GM21447 (cell line): Measurements from ENCODE around the gene AP2B1.
"Not testable (repeated sequence)": the region's sequence is repeated elsewhere in the genome, so short reads cannot be mapped to it uniquely, and the experiment has no call there.

ENCODE experiments used
- ATAC-seq: cut with Tn5 transposase; IDR thresholded peaks from one replicate; pipeline ENCODE4 v1.9.1; 2021; ENCODE audit not compliant: unreplicated experiment

Gene AP2B1

GRCh38 chr17:35587074-35587961, at the start of gene AP2B1:
TSS of gene AP2B1 (plus strand) at chr17:35587322. CDS start at chr17:35594031, 6,709 bp downstream.
- peak; percentile 86 for ATAC-seq

GRCh38 chr17:35537601-35538141, 49.5 kb upstream of the AP2B1 start, which contains the start of gene SLFN12L:
TSS of gene SLFN12L (minus strand) at chr17:35537678. CDS start at chr17:35522364, 15,314 bp downstream.
- no peak for ATAC-seq

GRCh38 chr17:35539659-35540026, 47.5 kb upstream of the AP2B1 start:
- no peak for ATAC-seq

GRCh38 chr17:35540589-35541404, 46.3 kb upstream of the AP2B1 start:
- ATAC-seq, result no peak

GRCh38 chr17:35541434-35541833, 45.7 kb upstream of the AP2B1 start:
- ATAC-seq, result no peak

GRCh38 chr17:35542990-35543389, 44.1 kb upstream of the AP2B1 start:
- no peak for ATAC-seq

GRCh38 chr17:35543856-35544255, 43.3 kb upstream of the AP2B1 start:
- ATAC-seq, result no peak

- no peak for ATAC-seq
Measured at GRCh38 chr17:35545150-35545549, 42.0 kb upstream of the AP2B1 start.

GRCh38 chr17:35546487-35546886, 40.6 kb upstream of the AP2B1 start:
- ATAC-seq, result no peak

- no peak for ATAC-seq
Measured at GRCh38 chr17:35548208-35548810, 38.8 kb upstream of the AP2B1 start.

- no peak for ATAC-seq
Measured at GRCh38 chr17:35548978-35549377, 38.1 kb upstream of the AP2B1 start.

- no peak for ATAC-seq
Measured at GRCh38 chr17:35553310-35553709, 33.8 kb upstream of the AP2B1 start.

- ATAC-seq, result no peak
Measured at GRCh38 chr17:35554668-35555067, 32.5 kb upstream of the AP2B1 start.

- no peak for ATAC-seq
Measured at GRCh38 chr17:35555691-35556090, 31.4 kb upstream of the AP2B1 start.

GRCh38 chr17:35557353-35557752, 29.8 kb upstream of the AP2B1 start:
- ATAC-seq, result no peak

GRCh38 chr17:35559495-35560210, 27.5 kb upstream of the AP2B1 start:
- no peak for ATAC-seq

- ATAC-seq, result no peak
Measured at GRCh38 chr17:35560703-35561102, 26.4 kb upstream of the AP2B1 start, which contains the start of gene SLFN14. TSS of gene SLFN14 (minus strand) at chr17:35560819. CDS start at chr17:35558062, 2,757 bp downstream.

- ATAC-seq, result not testable (repeated sequence)
Measured at GRCh38 chr17:35563181-35563580, 23.9 kb upstream of the AP2B1 start.

- ATAC-seq, result no peak
Measured at GRCh38 chr17:35566968-35567367, 20.2 kb upstream of the AP2B1 start.

- ATAC-seq, result no peak
Measured at GRCh38 chr17:35568561-35568960, 18.6 kb upstream of the AP2B1 start.
